LNCaP clone FGC (cell line): ENCODE measurements around the gene FGGY.

Experiments
- DNase-seq: peaks from one replicate; pipeline ENCODE4 v3.0.0-alpha.2; 2011; ENCODE audit warnings: low read depth
- H3K4me3 ChIP-seq: 2 replicates; pipeline ENCODE4 v1.5.1; 2011; ENCODE audit warnings: mild to moderate bottlenecking, low read depth, low read length, control low read depth
- TF ChIP-seq, protein P1 (sequence below): IDR thresholded peaks from 2 replicates; pipeline ENCODE4 v1.5.1; 2012; ENCODE audit warnings: mild to moderate bottlenecking; ENCODE audit not compliant: control insufficient read depth, insufficient read depth; ENCODE audit errors: extremely low read depth

Gene FGGY

GRCh38 chr1:59307591-59307990 is 10.7 kb downstream of the FGGY start:
- TF ChIP-seq, protein P1, sequence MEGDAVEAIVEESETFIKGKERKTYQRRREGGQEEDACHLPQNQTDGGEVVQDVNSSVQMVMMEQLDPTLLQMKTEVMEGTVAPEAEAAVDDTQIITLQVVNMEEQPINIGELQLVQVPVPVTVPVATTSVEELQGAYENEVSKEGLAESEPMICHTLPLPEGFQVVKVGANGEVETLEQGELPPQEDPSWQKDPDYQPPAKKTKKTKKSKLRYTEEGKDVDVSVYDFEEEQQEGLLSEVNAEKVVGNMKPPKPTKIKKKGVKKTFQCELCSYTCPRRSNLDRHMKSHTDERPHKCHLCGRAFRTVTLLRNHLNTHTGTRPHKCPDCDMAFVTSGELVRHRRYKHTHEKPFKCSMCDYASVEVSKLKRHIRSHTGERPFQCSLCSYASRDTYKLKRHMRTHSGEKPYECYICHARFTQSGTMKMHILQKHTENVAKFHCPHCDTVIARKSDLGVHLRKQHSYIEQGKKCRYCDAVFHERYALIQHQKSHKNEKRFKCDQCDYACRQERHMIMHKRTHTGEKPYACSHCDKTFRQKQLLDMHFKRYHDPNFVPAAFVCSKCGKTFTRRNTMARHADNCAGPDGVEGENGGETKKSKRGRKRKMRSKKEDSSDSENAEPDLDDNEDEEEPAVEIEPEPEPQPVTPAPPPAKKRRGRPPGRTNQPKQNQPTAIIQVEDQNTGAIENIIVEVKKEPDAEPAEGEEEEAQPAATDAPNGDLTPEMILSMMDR = no peak
- H3K4me3 ChIP-seq = no peak overlapping the region
- no peak for DNase-seq

DNA sequence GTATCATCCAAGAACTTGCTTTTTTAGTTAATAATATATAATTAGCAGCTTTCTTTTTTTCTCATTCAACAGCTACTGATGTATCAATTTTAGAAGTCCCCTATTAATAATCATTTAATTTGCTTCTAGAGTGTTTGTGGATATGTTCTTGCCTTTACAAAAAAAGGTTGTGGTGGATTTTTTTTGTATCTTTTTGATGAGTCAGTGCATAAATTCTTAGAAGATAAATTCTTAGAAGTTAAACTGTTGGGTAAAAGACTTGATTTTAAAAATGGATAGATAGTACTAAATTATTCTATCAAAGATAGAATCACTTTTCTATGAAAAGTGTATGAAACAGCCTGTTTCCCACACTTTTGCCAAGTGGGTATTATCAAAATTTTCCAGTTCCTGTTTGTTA is 11.9 kb downstream of the FGGY start:
- H3K4me3 ChIP-seq = no peak overlapping the region
- DNase-seq = no peak
- TF ChIP-seq, protein P1 = no peak

GRCh38 chr1:59309392-59309791 is 12.5 kb downstream of the FGGY start:
- no peak for DNase-seq
- TF ChIP-seq, protein P1 = no peak
- no peak overlapping the region for H3K4me3 ChIP-seq

DNA sequence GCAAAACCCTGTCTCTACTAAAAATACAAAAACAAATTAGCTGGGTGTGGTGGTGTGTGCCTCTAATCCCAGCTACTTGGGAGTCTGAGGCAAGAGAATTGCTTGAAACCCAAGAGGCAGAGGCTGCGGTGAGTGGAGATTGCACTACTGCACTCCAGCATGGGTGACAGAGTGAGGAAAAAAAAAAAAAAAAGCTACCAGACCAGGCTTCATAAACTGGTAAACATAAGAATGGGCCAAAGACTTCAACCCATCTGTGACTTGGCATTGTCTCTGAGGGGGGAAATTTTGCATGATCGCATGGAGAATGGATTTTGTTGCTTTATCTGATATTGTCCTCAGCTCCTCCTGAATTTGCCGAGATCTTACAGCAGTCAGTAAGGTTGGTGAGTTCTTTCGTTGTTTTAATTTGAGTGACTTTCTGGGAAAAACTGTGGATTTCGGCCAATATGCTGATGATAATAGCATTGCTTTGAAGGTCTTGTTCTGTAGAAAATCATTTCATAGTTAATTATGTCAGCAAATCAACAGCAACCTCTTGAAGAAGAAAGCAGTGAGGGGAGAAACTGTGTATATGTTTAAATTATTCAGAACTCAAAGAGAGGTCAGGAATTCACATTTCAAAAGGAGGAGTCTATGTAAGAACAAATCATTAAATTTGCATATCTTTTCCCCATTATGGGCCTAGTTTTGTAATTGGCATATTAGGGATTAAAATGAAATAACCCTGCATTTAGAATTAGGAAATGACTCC is 13.1 kb downstream of the FGGY start:
- no peak for DNase-seq
- TF ChIP-seq, protein P1 = no peak

GRCh38 chr1:59310549-59311250 is 13.8 kb downstream of the FGGY start:
- TF ChIP-seq, protein P1 = no peak
- no peak for DNase-seq
- H3K4me3 ChIP-seq = no peak overlapping the region

More for the DNA sequence above, 13.1 kb downstream of the FGGY start:
- no peak overlapping the region for H3K4me3 ChIP-seq

DNA sequence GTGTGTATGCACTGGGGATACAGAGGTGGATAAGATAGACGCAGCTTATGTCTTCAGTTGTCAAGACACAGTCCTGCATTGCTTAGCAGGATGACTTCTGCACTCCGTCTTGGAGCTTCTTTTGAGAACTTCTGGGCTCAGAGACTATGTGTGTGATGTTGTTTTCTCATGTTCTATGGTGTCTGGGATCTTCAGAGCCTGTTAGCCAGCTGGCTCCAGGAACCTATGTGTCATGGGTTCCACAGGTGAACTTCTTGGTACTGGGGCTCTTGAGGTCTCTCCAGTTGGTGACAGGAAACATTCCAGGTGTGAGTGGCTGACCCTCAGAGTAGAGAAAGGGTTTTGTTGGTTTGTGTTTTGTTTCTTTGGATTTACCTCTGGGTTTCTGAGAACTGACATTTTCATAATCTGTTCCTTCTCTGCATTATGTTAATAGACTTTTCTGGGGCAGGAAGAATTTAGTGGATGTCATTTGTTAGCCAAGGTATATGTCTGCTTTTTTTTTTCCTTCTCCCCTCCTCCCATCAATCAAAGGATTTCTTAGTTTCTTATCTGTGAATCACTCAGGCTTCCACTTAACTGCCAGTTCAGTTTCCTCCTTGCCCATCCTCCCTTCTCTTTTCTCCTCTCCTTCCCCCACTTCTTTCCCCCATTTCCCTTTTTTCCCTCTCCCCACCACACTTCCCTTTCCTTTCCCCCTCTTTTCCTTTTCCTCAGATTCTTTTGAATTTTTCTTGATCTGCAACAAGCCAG is 18.1 kb downstream of the FGGY start:
- no peak for DNase-seq
- TF ChIP-seq, protein P1 = no peak
- H3K4me3 ChIP-seq = no peak overlapping the region
